ENCODE measurements around the gene YBX2.

GRCh38 chr17:7293816-7294613 is 424 bp downstream of the YBX2 start:
- TF ChIP-seq CTCF (IDR thresholded peaks at IDR 0.05) (no peak), POLR2A (IDR thresholded peaks at IDR 0.05) (no peak), EP300 (IDR thresholded peaks at IDR 0.05) (no peak)
